ENCODE data around the gene IVL. TPM values are rescaled to one million over a fixed set of nuclear protein-coding genes. Genes with fewer than 3 reads are reported as not detected.

IVL gene
- total RNA-seq, 2 donors from 2014 or later = not detected

- ATAC-seq = no peak
- DNase-seq = no peak
- intact Hi-C loops (cut with DNase I, micrococcal nuclease) = no loop called here
These were observed 23.9 kb downstream of the IVL start for GRCh38 chr1:152932170-152932811.

GRCh38 chr1:152933196-152933595, 24.9 kb downstream of the IVL start:
- ATAC-seq (no peak), DNase-seq (no peak)
- intact Hi-C loops (cut with DNase I, micrococcal nuclease) = no loop called here

GRCh38 chr1:152940614-152941013, 32.3 kb downstream of the IVL start:
- intact Hi-C loops (cut with DNase I, micrococcal nuclease) = no loop called here
- no peak for ATAC-seq
- DNase-seq = no peak

- DNase-seq (no peak), ATAC-seq (no peak)
- intact Hi-C loops (cut with DNase I, micrococcal nuclease) = no loop called here
These were observed 32.8 kb downstream of the IVL start for GRCh38 chr1:152941037-152941711.

GRCh38 chr1:152942161-152942560, 33.8 kb downstream of the IVL start:
- ATAC-seq = no peak
- DNase-seq = no peak
- intact Hi-C loops (cut with DNase I, micrococcal nuclease) = no loop called here

- intact Hi-C loops (cut with DNase I, micrococcal nuclease) = no loop called here
- ATAC-seq (no peak), DNase-seq (no peak)
These were observed 37.9 kb downstream of the IVL start for GRCh38 chr1:152946248-152946647.

- no peak for ATAC-seq
- DNase-seq = no peak
- intact Hi-C loops (cut with DNase I, micrococcal nuclease) = no loop called here
These were observed 38.4 kb downstream of the IVL start, which contains the start of gene SPRR5 for GRCh38 chr1:152946651-152947256. SPRR5 (plus strand) TSS chr1:152947206; CDS start chr1:152948555, 1,349 bp downstream.

- intact Hi-C loops (cut with DNase I, micrococcal nuclease) = no loop called here
- no peak for ATAC-seq
These were observed 43.4 kb downstream of the IVL start for GRCh38 chr1:152951711-152952110.

GRCh38 chr1:152953761-152954160, 45.4 kb downstream of the IVL start:
- no peak for DNase-seq
- intact Hi-C loops (cut with DNase I, micrococcal nuclease) = no loop called here
- ATAC-seq = no peak

More at GRCh38 chr1:152951711-152952110, 43.4 kb downstream of the IVL start:
- DNase-seq = no peak

GRCh38 chr1:152954436-152954835, 46.1 kb downstream of the IVL start:
- ATAC-seq = no peak
- DNase-seq = no peak
- intact Hi-C loops (cut with DNase I, micrococcal nuclease) = no loop called here

- intact Hi-C loops (cut with DNase I, micrococcal nuclease) = no loop called here
- DNase-seq (no peak), ATAC-seq (no peak)
These were observed 49.2 kb downstream of the IVL start for GRCh38 chr1:152957561-152957960.

GRCh38 chr1:152959273-152959672, 50.9 kb downstream of the IVL start:
- ATAC-seq = no peak
- DNase-seq = no peak
- intact Hi-C loops (cut with DNase I, micrococcal nuclease) = no loop called here

GRCh38 chr1:152959801-152960451, 51.6 kb downstream of the IVL start:
- DNase-seq (no peak), ATAC-seq (no peak)
- intact Hi-C loops (cut with DNase I, micrococcal nuclease) = no loop called here

- no peak for ATAC-seq
- DNase-seq = no peak
- intact Hi-C loops (cut with DNase I, micrococcal nuclease) = no loop called here
These were observed 52.2 kb downstream of the IVL start for GRCh38 chr1:152960452-152961044.

Other genes with a start within 250 kb of the IVL start
- gene LCE2D, start 245.2 kb upstream of the IVL start, total RNA-seq = not detected
- gene LCE2C, start 233.3 kb upstream of the IVL start, total RNA-seq = not detected
- gene LCE2B, start 222.4 kb upstream of the IVL start, total RNA-seq = not detected
- gene LCE2A, start 210.2 kb upstream of the IVL start, total RNA-seq = not detected
- gene LCE4A, start 200.4 kb upstream of the IVL start, total RNA-seq = not detected
- not detected for gene KPRP, start 150.5 kb upstream of the IVL start, total RNA-seq
- not detected for gene LCE1F, start 133.4 kb upstream of the IVL start, total RNA-seq
- gene LCE1E, start 122.3 kb upstream of the IVL start, total RNA-seq = not detected
- not detected for gene LCE1D, start 111.8 kb upstream of the IVL start, total RNA-seq
- not detected for gene LCE1C, start 101.9 kb upstream of the IVL start, total RNA-seq
- not detected for gene LCE1B, start 96.6 kb upstream of the IVL start, total RNA-seq
- not detected for gene LCE1A, start 81.1 kb upstream of the IVL start, total RNA-seq
- gene LCE6A, start 65.7 kb upstream of the IVL start, total RNA-seq = not detected
- gene LCE7A, start 48.5 kb upstream of the IVL start, total RNA-seq = not detected
- gene SMCP, start 30.2 kb upstream of the IVL start, total RNA-seq = not detected
- not detected for gene SPRR5, start 38.7 kb downstream of the IVL start, total RNA-seq
- not detected for gene SPRR4, start 62.1 kb downstream of the IVL start, total RNA-seq
- gene SPRR1A, start 75.5 kb downstream of the IVL start, total RNA-seq = not detected
- not detected for gene SPRR3, start 93.2 kb downstream of the IVL start, total RNA-seq
- not detected for gene SPRR1B, start 122.7 kb downstream of the IVL start, total RNA-seq
- gene SPRR2D, start 132.6 kb downstream of the IVL start, total RNA-seq = not detected
- gene SPRR2A, start 149.0 kb downstream of the IVL start, total RNA-seq = not detected
- gene SPRR2B, start 163.1 kb downstream of the IVL start, total RNA-seq = not detected
- gene SPRR2E, start 186.0 kb downstream of the IVL start, total RNA-seq = not detected
- gene SPRR2F, start 205.0 kb downstream of the IVL start, total RNA-seq = not detected
- not detected for gene SPRR2G, start 242.3 kb downstream of the IVL start, total RNA-seq